Measurements from ENCODE around the gene ANOS1. TPM values are rescaled to one million over a fixed set of nuclear protein-coding genes. Genes with fewer than 3 reads are reported as not detected.

ANOS1 gene
- total RNA-seq, 1 donor from 2014 or later = 0.04 TPM

DNA sequence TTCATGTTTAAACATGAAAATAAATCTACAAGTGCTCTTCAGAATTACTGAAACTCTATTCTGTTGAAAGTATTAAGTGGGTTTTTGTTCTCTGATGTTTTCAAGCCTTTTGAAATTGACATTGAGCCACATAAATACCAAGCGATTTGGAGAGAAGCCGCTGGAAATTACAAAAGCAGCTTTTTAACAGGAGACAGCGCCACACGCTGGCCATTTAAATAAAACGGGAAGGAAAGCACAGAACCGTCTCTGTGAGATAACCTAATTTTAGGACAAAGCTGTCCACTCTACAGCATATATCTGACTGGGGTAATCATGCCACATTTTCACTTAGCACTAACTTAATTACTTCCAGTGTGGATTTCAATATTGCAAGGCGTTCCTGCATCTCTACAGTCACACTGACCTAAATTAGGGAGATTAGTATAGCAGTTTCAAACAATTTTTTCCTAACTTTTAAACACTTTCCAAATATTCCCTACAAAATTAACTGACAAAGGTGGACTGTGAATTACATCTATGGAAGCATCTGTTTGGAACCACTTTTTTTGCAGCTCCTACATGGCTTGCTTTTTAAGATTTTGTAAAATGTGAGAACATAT, 6.8 kb upstream of the ANOS1 start:
- CTCF ChIA-PET = interaction anchor here (1.3 to 1.4 kb wide), 3 partner anchors 10 to 746 kb away, joined by 3 read pairs; no protein-coding TSS in a partner anchor

DNA sequence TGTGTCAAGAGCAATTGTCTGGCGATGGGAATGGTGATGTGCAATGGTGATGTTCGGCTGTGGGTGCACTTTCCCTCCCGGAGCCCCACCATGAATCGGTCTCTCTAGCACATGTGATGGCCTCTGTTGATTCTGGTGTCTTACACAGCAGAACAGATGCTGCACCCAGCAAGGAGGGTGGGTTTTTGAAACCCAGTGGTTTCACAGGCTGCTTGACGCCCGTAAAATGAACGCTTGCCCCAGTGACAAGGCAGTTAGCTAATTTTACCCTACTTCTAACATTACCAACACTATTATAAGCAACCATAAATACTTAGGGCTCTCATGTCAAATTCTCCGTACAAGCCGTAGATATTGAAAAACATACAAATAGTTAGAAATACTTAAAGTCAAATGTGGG, 5.9 kb upstream of the ANOS1 start:
- intact Hi-C loops (cut with micrococcal nuclease) = loop anchor here (1.0 kb wide), 1 partner anchor 742 kb away; no protein-coding TSS in a partner anchor
- no peak for DNase-seq
- POLR2A ChIA-PET = no interaction called here
- H3K27ac Mint-ChIP-seq = no peak overlapping the region
- H3K36me3 Mint-ChIP-seq (ENCODE audit: low read depth) = no peaks in the 10 kb centered on the region
- peaks cover 5% of the 10 kb centered on the region for H3K27me3 Mint-ChIP-seq
- TF ChIP-seq, protein P1, sequence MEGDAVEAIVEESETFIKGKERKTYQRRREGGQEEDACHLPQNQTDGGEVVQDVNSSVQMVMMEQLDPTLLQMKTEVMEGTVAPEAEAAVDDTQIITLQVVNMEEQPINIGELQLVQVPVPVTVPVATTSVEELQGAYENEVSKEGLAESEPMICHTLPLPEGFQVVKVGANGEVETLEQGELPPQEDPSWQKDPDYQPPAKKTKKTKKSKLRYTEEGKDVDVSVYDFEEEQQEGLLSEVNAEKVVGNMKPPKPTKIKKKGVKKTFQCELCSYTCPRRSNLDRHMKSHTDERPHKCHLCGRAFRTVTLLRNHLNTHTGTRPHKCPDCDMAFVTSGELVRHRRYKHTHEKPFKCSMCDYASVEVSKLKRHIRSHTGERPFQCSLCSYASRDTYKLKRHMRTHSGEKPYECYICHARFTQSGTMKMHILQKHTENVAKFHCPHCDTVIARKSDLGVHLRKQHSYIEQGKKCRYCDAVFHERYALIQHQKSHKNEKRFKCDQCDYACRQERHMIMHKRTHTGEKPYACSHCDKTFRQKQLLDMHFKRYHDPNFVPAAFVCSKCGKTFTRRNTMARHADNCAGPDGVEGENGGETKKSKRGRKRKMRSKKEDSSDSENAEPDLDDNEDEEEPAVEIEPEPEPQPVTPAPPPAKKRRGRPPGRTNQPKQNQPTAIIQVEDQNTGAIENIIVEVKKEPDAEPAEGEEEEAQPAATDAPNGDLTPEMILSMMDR (IDR thresholded peaks at IDR 0.05) = no peak
- no peaks in the 10 kb centered on the region for H3K4me1 Mint-ChIP-seq
- no peak for ATAC-seq (ENCODE audit: low read depth)
- no peaks in the 10 kb centered on the region for H3K9me3 Mint-ChIP-seq
- no peak overlapping the region for H3K4me3 Mint-ChIP-seq
- CTCF ChIA-PET = interaction anchor here (1.3 to 1.4 kb wide), 3 partner anchors 10 to 745 kb away, joined by 3 read pairs; no protein-coding TSS in a partner anchor

More for the DNA sequence above, 6.8 kb upstream of the ANOS1 start:
- no peak for ATAC-seq (ENCODE audit: low read depth)
- H3K4me3 Mint-ChIP-seq = no peak overlapping the region
- intact Hi-C loops (cut with micrococcal nuclease) = loop anchor here (1.0 kb wide), 1 partner anchor 742 kb away; no protein-coding TSS in a partner anchor
- H3K9me3 Mint-ChIP-seq = no peaks in the 10 kb centered on the region
- H3K36me3 Mint-ChIP-seq (ENCODE audit: low read depth) = no peaks in the 10 kb centered on the region
- no peaks in the 10 kb centered on the region for H3K27me3 Mint-ChIP-seq
- H3K4me1 Mint-ChIP-seq = no peaks in the 10 kb centered on the region
- POLR2A ChIA-PET = no interaction called here
- H3K27ac Mint-ChIP-seq = no peak overlapping the region
- TF ChIP-seq, protein P1 (IDR thresholded peaks at IDR 0.05) = no peak
- no peak for DNase-seq

DNA sequence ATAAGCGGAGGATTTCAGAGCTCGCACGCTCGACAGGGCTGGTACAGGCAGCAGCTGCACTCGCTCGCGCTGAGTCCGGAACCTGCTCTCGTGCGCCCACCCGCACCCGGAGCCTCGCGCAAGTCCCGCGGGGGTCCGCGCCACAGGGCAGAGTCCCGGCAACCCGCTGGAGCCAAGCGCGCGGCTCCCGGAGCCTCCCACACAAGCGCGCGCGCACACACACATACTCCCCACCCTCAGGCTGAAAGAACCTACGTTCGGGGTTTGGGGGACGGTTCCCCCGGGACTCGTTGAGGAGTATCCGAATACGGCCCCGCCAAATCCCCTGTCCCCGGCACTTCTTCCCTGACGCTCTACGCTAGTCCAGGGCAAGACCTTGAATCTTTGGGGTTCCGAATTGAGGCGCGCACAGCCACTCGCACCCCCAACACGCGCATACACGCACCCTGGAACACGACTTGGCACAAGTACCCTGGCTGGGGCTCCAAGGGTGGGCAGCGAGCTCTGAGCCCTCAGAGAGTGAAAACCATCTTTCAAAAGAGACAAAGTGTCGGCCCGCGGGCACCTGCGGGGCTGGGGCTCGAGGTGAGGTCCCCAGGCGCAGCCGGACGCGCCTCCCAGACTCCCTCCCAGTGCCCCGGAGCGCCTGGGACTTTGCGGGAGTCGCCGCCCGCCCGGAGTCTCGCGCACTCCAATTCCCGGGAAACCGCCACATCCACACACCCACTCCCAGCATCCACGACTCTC, 952 bp downstream of the ANOS1 start:
- ATAC-seq (ENCODE audit: low read depth) = no peak
- DNase-seq = no peak
- intact Hi-C loops (cut with micrococcal nuclease) = no loop called here
- Mint-ChIP-seq H3K4me1 (no peaks in the 10 kb centered on the region), H3K27me3 (peaks cover 10% of the 10 kb centered on the region), H3K4me3 (no peak overlapping the region), H3K36me3 (ENCODE audit: low read depth) (no peaks in the 10 kb centered on the region), H3K27ac (no peak overlapping the region), H3K9me3 (no peaks in the 10 kb centered on the region)
- ChIA-PET CTCF (no interaction called here), POLR2A (no interaction called here)
- TF ChIP-seq, protein P1 (IDR thresholded peaks at IDR 0.05) = no peak

DNA sequence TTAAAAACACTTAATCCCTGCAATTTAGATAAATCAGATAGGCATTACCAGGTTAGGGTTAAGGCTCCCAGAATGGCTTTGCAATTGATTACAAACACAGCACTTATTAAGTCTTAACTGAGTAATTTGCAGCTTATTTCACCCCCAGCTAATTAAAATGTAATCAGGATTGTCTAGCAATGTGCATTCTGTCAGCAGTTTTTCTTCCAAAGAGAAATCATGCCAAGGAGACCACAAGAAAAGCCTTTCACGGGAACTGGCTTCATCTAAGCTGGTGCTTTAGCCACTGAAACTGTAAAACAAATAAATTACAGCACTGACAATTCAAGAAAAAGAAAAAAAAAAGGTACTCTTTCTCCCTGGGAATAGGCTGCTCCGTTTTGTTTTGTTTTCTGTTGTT, 2.1 kb downstream of the ANOS1 start:
- TF ChIP-seq, protein P1 (IDR thresholded peaks at IDR 0.05) = no peak
- no peak overlapping the region for H3K27ac Mint-ChIP-seq
- no peaks in the 10 kb centered on the region for H3K9me3 Mint-ChIP-seq
- ChIA-PET CTCF (no interaction called here), POLR2A (no interaction called here)
- no peaks in the 10 kb centered on the region for H3K36me3 Mint-ChIP-seq (ENCODE audit: low read depth)
- H3K4me3 Mint-ChIP-seq = no peak overlapping the region
- H3K4me1 Mint-ChIP-seq = no peaks in the 10 kb centered on the region
- ATAC-seq (ENCODE audit: low read depth) (no peak), DNase-seq (no peak)
- H3K27me3 Mint-ChIP-seq = peaks cover 10% of the 10 kb centered on the region
- intact Hi-C loops (cut with micrococcal nuclease) = no loop called here

DNA sequence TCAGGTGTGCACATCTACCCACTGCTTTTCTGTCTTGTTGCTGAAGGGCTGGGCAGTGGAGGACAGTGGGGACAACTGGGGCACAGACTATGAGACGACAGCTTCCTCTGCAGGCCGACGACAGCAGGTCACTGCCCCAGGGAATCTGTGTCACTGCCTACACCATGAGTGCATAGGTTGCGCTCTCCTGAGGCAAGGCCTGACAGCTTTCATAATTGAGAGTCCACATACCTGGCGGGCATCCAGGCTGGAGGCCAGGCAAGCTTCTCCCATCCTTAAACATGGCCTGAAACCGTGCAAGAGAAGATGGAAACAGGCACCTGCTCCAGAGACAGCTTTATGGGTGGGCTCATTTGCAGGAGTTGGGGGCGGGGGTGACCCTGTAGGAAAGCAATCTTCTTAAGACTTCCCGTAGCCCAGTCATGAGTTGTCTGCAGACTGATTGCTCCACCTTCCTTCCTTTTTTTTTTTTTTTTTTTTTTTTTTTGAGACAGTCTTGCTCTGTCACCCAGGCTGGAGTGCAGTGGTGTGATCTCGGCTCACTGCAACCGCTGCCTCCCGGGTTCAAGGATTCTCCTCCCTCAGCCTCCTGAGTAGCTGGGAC, 2.9 kb downstream of the ANOS1 start:
- intact Hi-C loops (cut with micrococcal nuclease) = no loop called here
- TF ChIP-seq, protein P1 (IDR thresholded peaks at IDR 0.05) = no peak
- ChIA-PET POLR2A (no interaction called here), CTCF (interaction anchor here (1.1 kb wide), 1 partner anchor 10 kb away, joined by 3 read pairs; no protein-coding TSS in a partner anchor)
- H3K4me1 Mint-ChIP-seq = no peaks in the 10 kb centered on the region
- no peaks in the 10 kb centered on the region for H3K9me3 Mint-ChIP-seq
- H3K27ac Mint-ChIP-seq = no peak overlapping the region
- no peak overlapping the region for H3K4me3 Mint-ChIP-seq
- DNase-seq = no peak
- H3K36me3 Mint-ChIP-seq (ENCODE audit: low read depth) = no peaks in the 10 kb centered on the region
- H3K27me3 Mint-ChIP-seq = peaks cover 10% of the 10 kb centered on the region
- ATAC-seq (ENCODE audit: low read depth) = no peak

All from activated B cell treated with CpG ODN at 0.5 μM for 24 hours (primary cell).